HUES48 (cell line): Measurements from ENCODE around the gene WNT9A.

Experiments
- H3K27ac ChIP-seq: one replicate; pipeline ENCODE4 v1.7.0; 2013; ENCODE audit warnings: low read depth, low read length, inconsistent platforms
- H3K27me3 ChIP-seq: 2 replicates; pipeline ENCODE4 v1.6.1; 2013; ENCODE audit warnings: mild to moderate bottlenecking, low read length; ENCODE audit not compliant: control insufficient read depth, insufficient read depth
- H3K36me3 ChIP-seq: 2 replicates; pipeline ENCODE4 v1.6.1; 2013; ENCODE audit warnings: low read length; ENCODE audit not compliant: control insufficient read depth, insufficient read depth
- H3K4me1 ChIP-seq: 2 replicates; pipeline ENCODE4 v1.6.1; 2013; ENCODE audit warnings: mild to moderate bottlenecking, low read length; ENCODE audit not compliant: control insufficient read depth, insufficient read depth
- H3K4me3 ChIP-seq: 2 replicates; pipeline ENCODE4 v1.5.1; 2013; ENCODE audit warnings: mild to moderate bottlenecking, low read depth, low read length
- H3K9ac ChIP-seq: 2 replicates; pipeline ENCODE4 v1.6.1; 2013; ENCODE audit warnings: mild to moderate bottlenecking, low read depth, low read length, moderate library complexity
- H3K9me3 ChIP-seq: 2 replicates; pipeline ENCODE4 v1.6.1; 2013; ENCODE audit warnings: low read length; ENCODE audit not compliant: control insufficient read depth, insufficient read depth

The WNT9A gene

GRCh38 chr1:227904541-227905335, 43.0 kb downstream of the WNT9A start:
- Histone ChIP-seq H3K9ac (no peak overlapping the region), H3K36me3 (no peaks in the 10 kb centered on the region), H3K9me3 (no peaks in the 10 kb centered on the region), H3K4me3 (no peak overlapping the region), H3K27me3 (no peaks in the 10 kb centered on the region), H3K27ac (no peak overlapping the region), H3K4me1 (no peaks in the 10 kb centered on the region)

GRCh38 chr1:227903614-227904501, 43.9 kb downstream of the WNT9A start:
- Histone ChIP-seq H3K4me3 (no peak overlapping the region), H3K4me1 (no peaks in the 10 kb centered on the region), H3K9ac (no peak overlapping the region), H3K27me3 (no peaks in the 10 kb centered on the region), H3K27ac (no peak overlapping the region), H3K36me3 (no peaks in the 10 kb centered on the region), H3K9me3 (no peaks in the 10 kb centered on the region)

- no peaks in the 10 kb centered on the region for H3K27me3 ChIP-seq
- no peaks in the 10 kb centered on the region for H3K9me3 ChIP-seq
- H3K27ac ChIP-seq: no peak overlapping the region
- no peak overlapping the region for H3K9ac ChIP-seq
- H3K36me3 ChIP-seq: no peaks in the 10 kb centered on the region
- H3K4me3 ChIP-seq: no peak overlapping the region
- no peaks in the 10 kb centered on the region for H3K4me1 ChIP-seq
Measured at GRCh38 chr1:227903061-227903521, 44.6 kb downstream of the WNT9A start.

GRCh38 chr1:227902641-227902990, 45.1 kb downstream of the WNT9A start:
- H3K4me1 ChIP-seq: no peaks in the 10 kb centered on the region
- no peak overlapping the region for H3K4me3 ChIP-seq
- H3K9ac ChIP-seq: no peak overlapping the region
- H3K9me3 ChIP-seq: no peaks in the 10 kb centered on the region
- H3K27ac ChIP-seq: no peak overlapping the region
- no peaks in the 10 kb centered on the region for H3K27me3 ChIP-seq
- H3K36me3 ChIP-seq: no peaks in the 10 kb centered on the region

- no peak overlapping the region for H3K9ac ChIP-seq
Measured at GRCh38 chr1:227901906-227902640, 45.7 kb downstream of the WNT9A start.

GRCh38 chr1:227901239-227901905, 46.4 kb downstream of the WNT9A start:
- H3K27ac ChIP-seq: no peak overlapping the region
- no peaks in the 10 kb centered on the region for H3K9me3 ChIP-seq
- H3K4me3 ChIP-seq: no peak overlapping the region
- no peaks in the 10 kb centered on the region for H3K27me3 ChIP-seq
- H3K9ac ChIP-seq: no peak overlapping the region
- no peaks in the 10 kb centered on the region for H3K4me1 ChIP-seq
- no peaks in the 10 kb centered on the region for H3K36me3 ChIP-seq

More at GRCh38 chr1:227901906-227902640, 45.7 kb downstream of the WNT9A start:
- H3K36me3 ChIP-seq: no peaks in the 10 kb centered on the region
- H3K4me3 ChIP-seq: no peak overlapping the region
- H3K27ac ChIP-seq: no peak overlapping the region
- no peaks in the 10 kb centered on the region for H3K9me3 ChIP-seq
- no peaks in the 10 kb centered on the region for H3K4me1 ChIP-seq
- no peaks in the 10 kb centered on the region for H3K27me3 ChIP-seq

- H3K9me3 ChIP-seq: no peaks in the 10 kb centered on the region
- no peak overlapping the region for H3K4me3 ChIP-seq
- H3K9ac ChIP-seq: no peak overlapping the region
- H3K27me3 ChIP-seq: no peaks in the 10 kb centered on the region
- H3K36me3 ChIP-seq: no peaks in the 10 kb centered on the region
- H3K27ac ChIP-seq: no peak overlapping the region
- no peaks in the 10 kb centered on the region for H3K4me1 ChIP-seq
Measured at GRCh38 chr1:227900571-227901051, 47.1 kb downstream of the WNT9A start.

GRCh38 chr1:227899820-227900449, 47.8 kb downstream of the WNT9A start:
- no peak overlapping the region for H3K27ac ChIP-seq
- no peaks in the 10 kb centered on the region for H3K9me3 ChIP-seq
- no peak overlapping the region for H3K9ac ChIP-seq

GRCh38 chr1:227899141-227899819, 48.5 kb downstream of the WNT9A start:
- Histone ChIP-seq H3K27me3 (no peaks in the 10 kb centered on the region), H3K9ac (no peak overlapping the region), H3K4me1 (no peaks in the 10 kb centered on the region), H3K9me3 (no peaks in the 10 kb centered on the region), H3K27ac (no peak overlapping the region), H3K36me3 (no peaks in the 10 kb centered on the region), H3K4me3 (no peak overlapping the region)

More at GRCh38 chr1:227899820-227900449, 47.8 kb downstream of the WNT9A start:
- Histone ChIP-seq H3K4me3 (no peak overlapping the region), H3K36me3 (no peaks in the 10 kb centered on the region), H3K27me3 (no peaks in the 10 kb centered on the region), H3K4me1 (no peaks in the 10 kb centered on the region)
